Measurements from ENCODE around the gene CRIP1. TPM values are rescaled to one million over a fixed set of nuclear protein-coding genes. Genes with fewer than 3 reads are reported as not detected.

Gene CRIP1
- total RNA-seq, 1 donor from 2014 or later: 7.0 TPM

DNA sequence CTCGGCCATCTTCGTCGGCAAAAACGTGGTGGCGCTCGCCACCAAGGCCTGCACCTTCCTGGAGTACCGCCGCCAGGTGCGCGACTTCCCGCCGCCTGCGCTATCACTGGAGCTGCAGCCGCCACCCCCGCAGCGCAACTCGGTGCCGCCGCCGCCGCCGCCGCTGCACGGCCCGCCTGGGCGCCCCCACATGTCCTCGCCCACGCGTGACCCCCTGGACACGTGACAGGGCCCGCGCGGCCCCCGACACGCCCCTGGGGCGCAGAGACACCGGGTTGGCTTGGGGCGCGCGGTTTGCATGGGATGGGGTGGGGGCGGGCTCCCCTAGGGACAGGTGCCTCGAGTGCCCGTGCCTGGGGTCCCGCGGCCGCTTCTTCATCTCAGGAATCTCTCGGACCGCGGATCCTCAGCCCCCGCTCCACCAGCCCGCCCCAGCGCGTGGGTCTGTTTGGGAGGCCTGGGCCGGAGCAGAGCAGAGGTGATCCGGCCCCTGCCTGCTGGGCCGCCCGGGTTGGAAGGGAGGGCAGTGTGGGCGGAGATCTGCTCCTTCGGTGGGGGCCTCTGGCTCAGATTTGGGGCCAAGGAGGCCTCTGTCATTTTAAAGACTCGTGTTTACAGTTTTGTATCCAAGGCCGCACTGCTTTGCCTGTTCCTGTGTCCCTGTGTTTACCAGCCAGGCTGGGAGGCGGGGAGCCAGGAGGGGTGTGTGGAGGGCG lies 43.0 kb downstream of the CRIP1 start:
- TF ChIP-seq, protein P1, sequence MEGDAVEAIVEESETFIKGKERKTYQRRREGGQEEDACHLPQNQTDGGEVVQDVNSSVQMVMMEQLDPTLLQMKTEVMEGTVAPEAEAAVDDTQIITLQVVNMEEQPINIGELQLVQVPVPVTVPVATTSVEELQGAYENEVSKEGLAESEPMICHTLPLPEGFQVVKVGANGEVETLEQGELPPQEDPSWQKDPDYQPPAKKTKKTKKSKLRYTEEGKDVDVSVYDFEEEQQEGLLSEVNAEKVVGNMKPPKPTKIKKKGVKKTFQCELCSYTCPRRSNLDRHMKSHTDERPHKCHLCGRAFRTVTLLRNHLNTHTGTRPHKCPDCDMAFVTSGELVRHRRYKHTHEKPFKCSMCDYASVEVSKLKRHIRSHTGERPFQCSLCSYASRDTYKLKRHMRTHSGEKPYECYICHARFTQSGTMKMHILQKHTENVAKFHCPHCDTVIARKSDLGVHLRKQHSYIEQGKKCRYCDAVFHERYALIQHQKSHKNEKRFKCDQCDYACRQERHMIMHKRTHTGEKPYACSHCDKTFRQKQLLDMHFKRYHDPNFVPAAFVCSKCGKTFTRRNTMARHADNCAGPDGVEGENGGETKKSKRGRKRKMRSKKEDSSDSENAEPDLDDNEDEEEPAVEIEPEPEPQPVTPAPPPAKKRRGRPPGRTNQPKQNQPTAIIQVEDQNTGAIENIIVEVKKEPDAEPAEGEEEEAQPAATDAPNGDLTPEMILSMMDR (conservative IDR thresholded peaks at IDR 0.05; ENCODE audit: low read depth, low read length): no peak

DNA sequence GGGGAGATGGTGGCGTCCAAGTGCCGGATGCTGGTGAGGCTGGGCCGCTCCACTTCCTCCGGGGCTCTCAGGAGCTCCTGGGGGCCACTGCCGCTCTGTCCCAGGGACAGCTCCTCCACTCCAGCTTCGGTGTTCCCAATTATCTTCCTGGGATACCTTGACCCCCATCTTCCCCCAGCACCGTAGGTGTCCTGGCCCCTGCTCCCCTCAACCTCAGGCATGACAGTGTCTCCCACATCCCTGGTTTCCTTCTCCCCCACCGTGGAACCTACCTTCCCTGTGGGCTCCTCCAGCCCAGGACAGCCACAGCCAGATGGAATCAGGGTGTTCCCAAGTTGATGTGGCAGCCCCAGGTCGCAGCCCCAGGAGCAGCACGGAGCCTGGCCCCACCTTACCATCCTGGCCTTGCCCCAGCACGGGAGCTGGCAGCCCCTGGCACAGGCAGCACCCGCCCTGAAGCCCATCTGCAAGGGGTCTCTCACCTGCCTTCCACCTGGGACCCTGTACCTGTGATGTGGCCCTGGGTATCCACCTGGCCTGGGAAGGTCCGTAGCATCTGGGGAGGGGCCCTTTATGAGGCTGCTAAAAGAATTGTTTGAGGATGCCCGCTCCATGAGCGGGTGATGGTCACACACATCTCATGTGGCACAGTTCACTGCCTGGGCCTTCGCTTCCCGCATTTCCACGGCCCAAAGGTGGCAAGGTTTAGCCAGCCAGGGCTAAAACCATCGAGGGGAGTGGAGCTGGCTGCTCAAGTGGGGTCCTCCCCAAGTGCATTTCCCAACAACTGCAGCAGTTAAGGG lies 43.8 kb downstream of the CRIP1 start:
- no peak for DNase-seq (ENCODE audit: low read depth)
- TF ChIP-seq, protein P1 (conservative IDR thresholded peaks at IDR 0.05; ENCODE audit: low read depth, low read length): no peak
- no peak overlapping the region for H3K4me3 ChIP-seq (ENCODE audit: low read depth, low read length)

More for the DNA sequence above, 43.0 kb downstream of the CRIP1 start:
- H3K4me3 ChIP-seq (ENCODE audit: low read depth, low read length): no peak overlapping the region
- DNase-seq (ENCODE audit: low read depth): no peak

DNA sequence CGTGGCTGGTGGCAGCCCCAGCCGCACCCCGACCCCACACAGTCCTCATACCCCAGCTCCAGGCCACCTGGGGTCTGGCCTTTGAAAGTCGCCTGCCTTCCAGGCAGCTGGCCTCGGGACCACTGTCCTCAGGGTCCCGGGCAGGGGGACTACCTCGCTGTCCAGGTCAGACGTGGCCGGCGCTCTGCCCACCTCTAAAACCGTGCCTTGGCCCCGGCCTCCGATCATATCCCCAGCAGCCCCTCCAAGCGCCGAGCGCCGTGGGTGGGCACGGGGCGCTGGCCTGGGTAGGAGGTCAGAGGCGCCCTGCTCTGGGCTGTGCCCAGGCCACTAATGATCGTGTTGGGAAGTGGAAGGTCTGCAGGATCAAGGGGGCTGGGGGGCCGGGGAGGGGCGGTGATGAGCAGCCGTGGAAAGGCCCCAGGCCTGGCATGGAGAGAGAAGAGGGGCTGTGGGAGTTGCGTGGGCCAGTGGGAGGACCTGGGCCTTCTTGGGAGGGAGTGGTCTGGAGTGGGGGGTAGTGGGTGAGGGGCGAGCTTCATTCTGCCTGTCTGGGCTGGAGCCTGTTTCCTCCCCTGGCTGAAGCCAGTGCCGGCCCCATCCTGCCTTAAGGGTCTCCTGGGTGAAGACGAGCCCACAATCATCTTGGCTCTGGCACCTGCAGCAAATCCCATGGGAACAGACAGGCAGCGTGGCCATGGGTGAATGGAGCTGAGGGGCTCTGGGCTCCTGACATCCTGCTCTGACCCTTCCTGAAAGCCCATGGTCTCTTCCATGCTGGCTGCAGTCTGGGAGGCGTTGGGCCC lies 44.6 kb downstream of the CRIP1 start:
- DNase-seq (ENCODE audit: low read depth): no peak
- TF ChIP-seq, protein P1 (conservative IDR thresholded peaks at IDR 0.05; ENCODE audit: low read depth, low read length): no peak
- no peak overlapping the region for H3K4me3 ChIP-seq (ENCODE audit: low read depth, low read length)

DNA sequence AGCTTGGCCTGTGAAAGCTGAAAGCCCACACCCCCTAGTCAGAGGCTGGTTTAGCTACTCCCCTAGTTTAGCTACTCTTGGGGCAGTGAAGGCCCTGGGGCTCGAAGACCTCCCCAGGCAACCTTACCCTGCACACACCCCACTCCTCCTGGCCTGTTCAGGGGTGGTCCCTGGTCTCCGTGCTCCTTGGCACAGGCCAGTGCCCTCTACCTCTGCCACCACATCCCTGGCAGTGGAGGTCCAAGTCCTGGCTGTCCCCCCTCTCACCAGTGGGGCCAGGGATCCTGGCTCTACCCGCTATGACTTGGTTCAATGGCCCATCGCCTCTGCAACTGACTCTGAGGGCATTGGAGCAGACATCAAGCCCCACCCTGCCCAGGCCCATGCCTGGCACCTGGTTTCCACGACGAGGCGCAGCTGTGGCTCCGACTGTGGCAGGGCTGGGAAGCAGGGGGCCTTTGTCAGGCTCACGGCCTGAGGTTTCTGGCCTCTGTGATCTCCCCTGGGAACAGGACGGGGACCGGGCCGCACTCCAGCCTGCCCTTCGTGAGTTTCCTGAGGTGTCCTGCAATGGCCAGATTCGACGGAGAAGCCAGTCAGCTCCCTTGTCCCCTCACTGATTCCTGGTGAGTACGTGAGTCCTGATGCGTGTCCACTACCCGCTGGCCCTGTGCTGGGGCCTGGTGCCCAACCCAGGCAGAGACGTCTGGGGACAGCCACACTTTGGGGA lies 45.4 kb downstream of the CRIP1 start:
- H3K4me3 ChIP-seq (ENCODE audit: low read depth, low read length): no peak overlapping the region
- DNase-seq (ENCODE audit: low read depth): no peak
- TF ChIP-seq, protein P1 (conservative IDR thresholded peaks at IDR 0.05; ENCODE audit: low read depth, low read length): no peak

DNA sequence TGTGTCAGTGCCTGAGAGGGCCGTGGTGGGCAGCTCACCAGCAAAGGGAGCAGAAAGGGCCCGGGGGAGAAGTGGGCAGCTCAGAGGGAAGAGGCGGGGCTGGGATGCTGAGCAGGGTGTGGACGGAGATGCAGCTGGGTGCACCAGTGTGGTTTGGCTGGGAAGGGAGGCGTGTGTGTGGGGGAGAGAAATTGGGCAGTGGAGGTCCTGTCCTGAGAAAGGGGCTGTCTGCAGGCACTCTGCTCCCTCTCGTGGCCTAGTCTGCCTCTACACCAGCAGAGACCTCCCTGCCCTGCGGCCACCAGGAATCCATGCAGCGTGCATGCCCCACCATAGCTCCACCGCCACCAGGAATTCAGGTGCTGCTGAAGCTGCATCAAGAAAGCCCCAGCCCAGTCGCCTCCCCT lies 46.1 kb downstream of the CRIP1 start:
- TF ChIP-seq, protein P1 (conservative IDR thresholded peaks at IDR 0.05; ENCODE audit: low read depth, low read length): peak; percentile 40
- no peak overlapping the region for H3K4me3 ChIP-seq (ENCODE audit: low read depth, low read length)
- DNase-seq (ENCODE audit: low read depth): no peak

DNA sequence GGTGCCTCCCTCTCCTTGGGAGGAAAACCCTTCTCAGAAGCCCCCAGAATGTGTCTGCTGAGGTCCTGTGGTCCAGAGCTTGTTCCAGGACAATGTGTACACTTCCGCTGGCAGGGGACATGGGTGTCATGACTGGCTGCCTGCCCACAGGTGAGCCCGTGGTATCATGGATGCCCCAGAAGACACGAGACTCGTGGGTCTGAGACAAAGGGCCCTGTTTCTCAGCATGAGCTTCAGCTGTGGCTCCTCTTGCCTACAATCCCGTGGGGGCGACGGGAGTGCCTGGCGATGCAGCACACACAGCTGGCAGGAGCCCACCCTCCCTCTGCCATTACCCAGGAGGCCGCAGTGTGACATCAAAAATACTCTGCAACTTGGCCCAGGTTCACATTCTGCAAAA lies 46.7 kb downstream of the CRIP1 start:
- no peak for DNase-seq (ENCODE audit: low read depth)
- TF ChIP-seq, protein P1 (conservative IDR thresholded peaks at IDR 0.05; ENCODE audit: low read depth, low read length): no peak
- H3K4me3 ChIP-seq (ENCODE audit: low read depth, low read length): no peak overlapping the region

All from epithelial cell of proximal tubule (primary cell).